ENCODE data around the gene POU2F2. TPM values are rescaled to one million over a fixed set of nuclear protein-coding genes. Genes with fewer than 3 reads are reported as not detected.
A peak's percentile ranks its signal among the peaks of the same experiment; 100 is the strongest.
"Not testable (repeated sequence)": the region's sequence is repeated elsewhere in the genome, so short reads cannot be mapped to it uniquely, and the experiment has no call there.

Gene POU2F2
- polyA plus RNA-seq, 4 donors = 0.69 to 1.7 (median 1.2) TPM

GRCh38 chr19:42108527-42109389, 23.5 kb downstream of the POU2F2 start:
- DNase-seq (ENCODE audit: low read depth in 4 of 4, low spot score in 3 of 4) = peak in 3 of 4 donors; percentile 29 to 48 (median 48)

GRCh38 chr19:42105368-42105767, 26.9 kb downstream of the POU2F2 start:
- no peak for DNase-seq (ENCODE audit: low read depth in 4 of 4, low spot score in 3 of 4)

- DNase-seq (ENCODE audit: low read depth in 4 of 4, low spot score in 3 of 4) = no peak
Measured at GRCh38 chr19:42102877-42103276, 29.4 kb downstream of the POU2F2 start.

GRCh38 chr19:42100241-42100640, 32.0 kb downstream of the POU2F2 start:
- DNase-seq (ENCODE audit: low read depth in 4 of 4, low spot score in 3 of 4) = not testable (repeated sequence)

- no peak for DNase-seq (ENCODE audit: low read depth in 4 of 4, low spot score in 3 of 4)
Measured at GRCh38 chr19:42099336-42099925, 32.8 kb downstream of the POU2F2 start.

- DNase-seq (ENCODE audit: low read depth in 4 of 4, low spot score in 3 of 4) = no peak
Measured at GRCh38 chr19:42098781-42099180, 33.5 kb downstream of the POU2F2 start.

GRCh38 chr19:42097461-42097860, 34.8 kb downstream of the POU2F2 start:
- no peak for DNase-seq (ENCODE audit: low read depth in 4 of 4, low spot score in 3 of 4)

GRCh38 chr19:42096255-42096837, 35.9 kb downstream of the POU2F2 start:
- DNase-seq (ENCODE audit: low read depth in 4 of 4, low spot score in 3 of 4) = no peak

- DNase-seq (ENCODE audit: low read depth in 4 of 4, low spot score in 3 of 4) = no peak
Measured at GRCh38 chr19:42095814-42096230, 36.4 kb downstream of the POU2F2 start.

GRCh38 chr19:42095142-42095813, 37.0 kb downstream of the POU2F2 start:
- DNase-seq (ENCODE audit: low read depth in 4 of 4, low spot score in 3 of 4) = no peak

GRCh38 chr19:42093926-42094325, 38.3 kb downstream of the POU2F2 start:
- no peak for DNase-seq (ENCODE audit: low read depth in 4 of 4, low spot score in 3 of 4)

- DNase-seq (ENCODE audit: low read depth in 4 of 4, low spot score in 3 of 4) = no peak
Measured at GRCh38 chr19:42093505-42093904, 38.7 kb downstream of the POU2F2 start.

GRCh38 chr19:42092350-42092749, 39.9 kb downstream of the POU2F2 start:
- DNase-seq (ENCODE audit: low read depth in 4 of 4, low spot score in 3 of 4) = no peak

- DNase-seq (ENCODE audit: low read depth in 4 of 4, low spot score in 3 of 4) = no peak
Measured at GRCh38 chr19:42091742-42092141, 40.5 kb downstream of the POU2F2 start.

GRCh38 chr19:42091300-42091699, 40.9 kb downstream of the POU2F2 start:
- no peak for DNase-seq (ENCODE audit: low read depth in 4 of 4, low spot score in 3 of 4)

- no peak for DNase-seq (ENCODE audit: low read depth in 4 of 4, low spot score in 3 of 4)
Measured at GRCh38 chr19:42090672-42091071, 41.6 kb downstream of the POU2F2 start.

GRCh38 chr19:42089772-42090171, 42.5 kb downstream of the POU2F2 start:
- DNase-seq (ENCODE audit: low read depth in 4 of 4, low spot score in 3 of 4) = no peak

- no peak for DNase-seq (ENCODE audit: low read depth in 4 of 4, low spot score in 3 of 4)
Measured at GRCh38 chr19:42089191-42089750, 43.0 kb downstream of the POU2F2 start.

GRCh38 chr19:42088471-42089190, 43.6 kb downstream of the POU2F2 start:
- DNase-seq (ENCODE audit: low read depth in 4 of 4, low spot score in 3 of 4) = no peak

Measured in left renal pelvis (tissue), 4 donors.